WTC11 (cell line): ENCODE data around the gene LRRC7. TPM values are rescaled to one million over a fixed set of nuclear protein-coding genes. Genes with fewer than 3 reads are reported as not detected.

Experiments used
- ATAC-seq: fragments of 200-7000 bp; cut with Tn5 transposase; 2 replicates; pipeline ENCODE4 v1.10.0; 2021; ENCODE audit warnings: mild to moderate bottlenecking, moderate library complexity
- CTCF ChIA-PET: fragments of 300-600 bp; sonication (Branson Sonifier 250); formaldehyde crosslinking; loops from one replicate; lab custom pipeline; 2021; ENCODE audit warnings: antibody characterized with exemption; lab: Charles Lee
- POLR2A ChIA-PET: fragments of 350-600 bp; sonication (Branson Sonifier 250); formaldehyde crosslinking; loops from one replicate; lab custom pipeline; 2021; ENCODE audit warnings: antibody characterized with exemption; lab: Charles Lee
- DNase-seq: peaks from one replicate; pipeline ENCODE4 v3.0.0; 2021; ENCODE audit warnings: low spot score
- H3K27ac Mint-ChIP-seq: 2 replicates; pipeline ENCODE4 v1.8.0; 2021; ENCODE audit warnings: mixed read lengths
- H3K27me3 Mint-ChIP-seq: 2 replicates; pipeline ENCODE4 v1.8.0; 2021; ENCODE audit warnings: low read depth, mild to moderate bottlenecking, moderate library complexity, mixed read lengths
- H3K36me3 Mint-ChIP-seq: 2 replicates; pipeline ENCODE4 v1.8.0; 2021; ENCODE audit warnings: mixed read lengths
- H3K4me1 Mint-ChIP-seq: 2 replicates; pipeline ENCODE4 v1.8.0; 2022; ENCODE audit warnings: mixed read lengths
- H3K4me3 Mint-ChIP-seq: 2 replicates; pipeline ENCODE4 v1.8.0; 2021; ENCODE audit warnings: mild to moderate bottlenecking, moderate library complexity, mixed read lengths
- H3K9me3 Mint-ChIP-seq: 2 replicates; pipeline ENCODE4 v1.8.0; 2021; ENCODE audit warnings: mixed read lengths
- EMX1 ChIP-seq: fragments of 250-450 bp; sonication (Bioruptor Pico); IDR thresholded peaks from 2 replicates; pipeline ENCODE4 v1.8.0; 2021; ENCODE audit warnings: mild to moderate bottlenecking
- ESRRA ChIP-seq: sonication (generic); formaldehyde crosslinking; IDR thresholded peaks from 2 replicates; pipeline ENCODE4 v1.8.1; 2022; ENCODE audit warnings: mild to moderate bottlenecking, missing genetic modification reagents, borderline replicate concordance
- ETV6 ChIP-seq: sonication (generic); formaldehyde crosslinking; IDR thresholded peaks from 2 replicates; pipeline ENCODE4 v1.8.1; 2022; ENCODE audit warnings: mild to moderate bottlenecking, missing genetic modification reagents
- GTF2I ChIP-seq: fragments of 250-450 bp; sonication (Bioruptor Pico); conservative IDR thresholded peaks from 2 replicates; pipeline ENCODE4 v1.4.0; 2021; ENCODE audit warnings: mild to moderate bottlenecking
- IRF2 ChIP-seq: sonication (generic); formaldehyde crosslinking; IDR thresholded peaks from 2 replicates; pipeline ENCODE4 v1.8.0; 2022; ENCODE audit warnings: low read depth, missing genetic modification reagents, borderline replicate concordance
- MYBL2 ChIP-seq: sonication (generic); formaldehyde crosslinking; IDR thresholded peaks from 2 replicates; pipeline ENCODE4 v1.8.1; 2023; ENCODE audit warnings: mild to moderate bottlenecking, moderate library complexity, missing genetic modification reagents
- RELA ChIP-seq: sonication (generic); formaldehyde crosslinking; IDR thresholded peaks from 2 replicates; pipeline ENCODE4 v1.8.1; 2022; ENCODE audit warnings: missing genetic modification reagents, mild to moderate bottlenecking, borderline replicate concordance
- SOX15 ChIP-seq: fragments of 250-450 bp; sonication (Bioruptor Pico); IDR thresholded peaks from 2 replicates; pipeline ENCODE4 v1.9.0; 2021; ENCODE audit warnings: mild to moderate bottlenecking
- ZNF121 ChIP-seq: sonication (generic); formaldehyde crosslinking; IDR thresholded peaks from 2 replicates; pipeline ENCODE4 v1.8.0; 2023; ENCODE audit warnings: missing genetic modification reagents
- ZNF232 ChIP-seq: sonication (generic); formaldehyde crosslinking; IDR thresholded peaks from 2 replicates; pipeline ENCODE4 v1.8.0; 2022; ENCODE audit warnings: mild to moderate bottlenecking, missing genetic modification reagents
- ZNF317 ChIP-seq: sonication (generic); formaldehyde crosslinking; IDR thresholded peaks from 2 replicates; pipeline ENCODE4 v1.8.1; 2023; ENCODE audit warnings: low read depth, mild to moderate bottlenecking, moderate library complexity, missing genetic modification reagents, borderline replicate concordance
- ZNF425 ChIP-seq: fragments of 250-450 bp; sonication (Bioruptor Pico); conservative IDR thresholded peaks from 2 replicates; pipeline ENCODE4 v1.9.0; 2021; ENCODE audit warnings: mild to moderate bottlenecking
- ZNF532 ChIP-seq: fragments of 250-450 bp; sonication (Bioruptor Pico); IDR thresholded peaks from 2 replicates; pipeline ENCODE4 v1.9.0; 2021; ENCODE audit warnings: mild to moderate bottlenecking, borderline replicate concordance
- ZNF671 ChIP-seq: fragments of 250-450 bp; sonication (Bioruptor Pico); IDR thresholded peaks from 2 replicates; pipeline ENCODE4 v1.8.0; 2021; ENCODE audit warnings: mild to moderate bottlenecking
- total RNA-seq: library from RNA; stranded (reverse); gene quantifications from 3 replicates; pipeline ENCODE4 v1.2.3, GENCODE V29; 2021
- TF ChIP-seq, protein P1 (sequence below): fragments of 250-450 bp; sonication (Bioruptor Pico); IDR thresholded peaks from 2 replicates; pipeline ENCODE4 v1.9.0; 2021; ENCODE audit warnings: mild to moderate bottlenecking
- TF ChIP-seq, protein P2 (sequence below): fragments of 250-450 bp; sonication (Bioruptor Pico); IDR thresholded peaks from 2 replicates; pipeline ENCODE4 v1.8.0; 2021; ENCODE audit warnings: mild to moderate bottlenecking
- TF ChIP-seq, protein P3 (sequence below): sonication (generic); formaldehyde crosslinking; IDR thresholded peaks from 2 replicates; pipeline ENCODE4 v1.8.0; 2023; ENCODE audit warnings: missing genetic modification reagents
- TF ChIP-seq, protein P4 (sequence below): sonication (generic); formaldehyde crosslinking; IDR thresholded peaks from 2 replicates; pipeline ENCODE4 v1.8.0; 2022; ENCODE audit warnings: mild to moderate bottlenecking, missing genetic modification reagents

The LRRC7 gene
- total RNA-seq, 1 experiment from 2014 or later, result not detected

DNA sequence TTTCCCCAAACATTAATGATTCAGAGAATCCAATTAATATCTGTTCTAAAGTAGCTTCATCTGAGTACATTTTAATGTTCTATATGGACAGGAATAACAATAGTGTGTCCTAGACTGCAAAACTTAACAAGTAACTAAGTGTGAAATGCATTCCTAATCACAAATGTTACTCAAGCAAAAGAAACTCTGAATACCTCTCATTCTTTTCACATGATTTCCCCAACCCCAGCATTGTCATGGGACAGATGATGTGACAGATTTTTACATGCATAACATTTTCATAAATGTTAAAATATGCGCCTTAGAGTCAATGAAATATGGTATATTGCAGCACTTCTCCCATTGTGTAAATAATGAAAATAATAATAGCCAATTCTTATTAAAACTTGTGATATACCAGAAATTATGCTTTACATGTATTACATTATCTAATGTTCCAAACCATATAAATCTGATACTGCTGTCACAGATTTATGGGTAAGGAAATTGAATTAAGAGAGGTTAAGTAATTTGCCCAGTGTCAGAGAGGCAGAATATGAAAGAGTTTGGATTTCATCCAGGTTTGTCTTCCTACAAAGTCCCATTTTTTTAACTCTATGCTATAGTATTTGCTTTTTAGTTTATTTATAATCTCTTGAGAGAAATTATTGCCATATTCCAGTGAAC, 269.4 kb downstream of the LRRC7 start (continued):
- TF ChIP-seq GTF2I (CRISPR knock-in tag) (no peak), MYBL2 (CRISPR knock-in tag) (no peak), ZNF317 (CRISPR knock-in tag) (no peak)

GRCh38 chr1:69842326-69842725, 274.6 kb downstream of the LRRC7 start:
- no peak overlapping the region for H3K4me3 Mint-ChIP-seq
- CTCF ChIA-PET, result no interaction called here
- ATAC-seq (no peak), DNase-seq (no peak)
- no peaks in the 10 kb centered on the region for H3K9me3 Mint-ChIP-seq
- no peaks in the 10 kb centered on the region for H3K27me3 Mint-ChIP-seq
- POLR2A ChIA-PET, result no interaction called here
- no peak overlapping the region for H3K27ac Mint-ChIP-seq
- no peaks in the 10 kb centered on the region for H3K4me1 Mint-ChIP-seq
- no peaks in the 10 kb centered on the region for H3K36me3 Mint-ChIP-seq
- TF ChIP-seq ESRRA (no peak), IRF2 (no peak), ZNF121 (CRISPR knock-in tag) (no peak), RELA (CRISPR knock-in tag) (no peak), SOX15 (CRISPR knock-in tag) (no peak), EMX1 (CRISPR knock-in tag) (no peak), ZNF425 (no peak), ZNF671 (CRISPR knock-in tag) (no peak), ZNF232 (no peak), ETV6 (no peak), ZNF532 (CRISPR knock-in tag) (no peak)
- TF ChIP-seq, protein P1, sequence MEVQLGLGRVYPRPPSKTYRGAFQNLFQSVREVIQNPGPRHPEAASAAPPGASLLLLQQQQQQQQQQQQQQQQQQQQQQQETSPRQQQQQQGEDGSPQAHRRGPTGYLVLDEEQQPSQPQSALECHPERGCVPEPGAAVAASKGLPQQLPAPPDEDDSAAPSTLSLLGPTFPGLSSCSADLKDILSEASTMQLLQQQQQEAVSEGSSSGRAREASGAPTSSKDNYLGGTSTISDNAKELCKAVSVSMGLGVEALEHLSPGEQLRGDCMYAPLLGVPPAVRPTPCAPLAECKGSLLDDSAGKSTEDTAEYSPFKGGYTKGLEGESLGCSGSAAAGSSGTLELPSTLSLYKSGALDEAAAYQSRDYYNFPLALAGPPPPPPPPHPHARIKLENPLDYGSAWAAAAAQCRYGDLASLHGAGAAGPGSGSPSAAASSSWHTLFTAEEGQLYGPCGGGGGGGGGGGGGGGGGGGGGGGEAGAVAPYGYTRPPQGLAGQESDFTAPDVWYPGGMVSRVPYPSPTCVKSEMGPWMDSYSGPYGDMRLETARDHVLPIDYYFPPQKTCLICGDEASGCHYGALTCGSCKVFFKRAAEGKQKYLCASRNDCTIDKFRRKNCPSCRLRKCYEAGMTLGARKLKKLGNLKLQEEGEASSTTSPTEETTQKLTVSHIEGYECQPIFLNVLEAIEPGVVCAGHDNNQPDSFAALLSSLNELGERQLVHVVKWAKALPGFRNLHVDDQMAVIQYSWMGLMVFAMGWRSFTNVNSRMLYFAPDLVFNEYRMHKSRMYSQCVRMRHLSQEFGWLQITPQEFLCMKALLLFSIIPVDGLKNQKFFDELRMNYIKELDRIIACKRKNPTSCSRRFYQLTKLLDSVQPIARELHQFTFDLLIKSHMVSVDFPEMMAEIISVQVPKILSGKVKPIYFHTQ, result no peak
- TF ChIP-seq, protein P2, sequence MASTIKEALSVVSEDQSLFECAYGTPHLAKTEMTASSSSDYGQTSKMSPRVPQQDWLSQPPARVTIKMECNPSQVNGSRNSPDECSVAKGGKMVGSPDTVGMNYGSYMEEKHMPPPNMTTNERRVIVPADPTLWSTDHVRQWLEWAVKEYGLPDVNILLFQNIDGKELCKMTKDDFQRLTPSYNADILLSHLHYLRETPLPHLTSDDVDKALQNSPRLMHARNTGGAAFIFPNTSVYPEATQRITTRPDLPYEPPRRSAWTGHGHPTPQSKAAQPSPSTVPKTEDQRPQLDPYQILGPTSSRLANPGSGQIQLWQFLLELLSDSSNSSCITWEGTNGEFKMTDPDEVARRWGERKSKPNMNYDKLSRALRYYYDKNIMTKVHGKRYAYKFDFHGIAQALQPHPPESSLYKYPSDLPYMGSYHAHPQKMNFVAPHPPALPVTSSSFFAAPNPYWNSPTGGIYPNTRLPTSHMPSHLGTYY (CRISPR knock-in tag), result no peak
- TF ChIP-seq, protein P3, sequence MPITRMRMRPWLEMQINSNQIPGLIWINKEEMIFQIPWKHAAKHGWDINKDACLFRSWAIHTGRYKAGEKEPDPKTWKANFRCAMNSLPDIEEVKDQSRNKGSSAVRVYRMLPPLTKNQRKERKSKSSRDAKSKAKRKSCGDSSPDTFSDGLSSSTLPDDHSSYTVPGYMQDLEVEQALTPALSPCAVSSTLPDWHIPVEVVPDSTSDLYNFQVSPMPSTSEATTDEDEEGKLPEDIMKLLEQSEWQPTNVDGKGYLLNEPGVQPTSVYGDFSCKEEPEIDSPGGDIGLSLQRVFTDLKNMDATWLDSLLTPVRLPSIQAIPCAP (CRISPR knock-in tag), result no peak
- TF ChIP-seq, protein P4, sequence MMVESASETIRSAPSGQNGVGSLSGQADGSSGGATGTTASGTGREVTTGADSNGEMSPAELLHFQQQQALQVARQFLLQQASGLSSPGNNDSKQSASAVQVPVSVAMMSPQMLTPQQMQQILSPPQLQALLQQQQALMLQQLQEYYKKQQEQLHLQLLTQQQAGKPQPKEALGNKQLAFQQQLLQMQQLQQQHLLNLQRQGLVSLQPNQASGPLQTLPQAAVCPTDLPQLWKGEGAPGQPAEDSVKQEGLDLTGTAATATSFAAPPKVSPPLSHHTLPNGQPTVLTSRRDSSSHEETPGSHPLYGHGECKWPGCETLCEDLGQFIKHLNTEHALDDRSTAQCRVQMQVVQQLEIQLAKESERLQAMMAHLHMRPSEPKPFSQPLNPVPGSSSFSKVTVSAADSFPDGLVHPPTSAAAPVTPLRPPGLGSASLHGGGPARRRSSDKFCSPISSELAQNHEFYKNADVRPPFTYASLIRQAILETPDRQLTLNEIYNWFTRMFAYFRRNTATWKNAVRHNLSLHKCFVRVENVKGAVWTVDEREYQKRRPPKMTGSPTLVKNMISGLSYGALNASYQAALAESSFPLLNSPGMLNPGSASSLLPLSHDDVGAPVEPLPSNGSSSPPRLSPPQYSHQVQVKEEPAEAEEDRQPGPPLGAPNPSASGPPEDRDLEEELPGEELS, result no peak
